Measurements from ENCODE around the gene TRDMT1. TPM values are rescaled to one million over a fixed set of nuclear protein-coding genes. Genes with fewer than 3 reads are reported as not detected.
A peak's percentile ranks its signal among the peaks of the same experiment; 100 is the strongest.

The TRDMT1 gene, protein sequence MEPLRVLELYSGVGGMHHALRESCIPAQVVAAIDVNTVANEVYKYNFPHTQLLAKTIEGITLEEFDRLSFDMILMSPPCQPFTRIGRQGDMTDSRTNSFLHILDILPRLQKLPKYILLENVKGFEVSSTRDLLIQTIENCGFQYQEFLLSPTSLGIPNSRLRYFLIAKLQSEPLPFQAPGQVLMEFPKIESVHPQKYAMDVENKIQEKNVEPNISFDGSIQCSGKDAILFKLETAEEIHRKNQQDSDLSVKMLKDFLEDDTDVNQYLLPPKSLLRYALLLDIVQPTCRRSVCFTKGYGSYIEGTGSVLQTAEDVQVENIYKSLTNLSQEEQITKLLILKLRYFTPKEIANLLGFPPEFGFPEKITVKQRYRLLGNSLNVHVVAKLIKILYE
- 7.9 and 10.3 TPM in 2 replicates for total RNA-seq (2022)
- percentile 60 among the genes with signal in this experiment for Bru-seq, nascent RNA
- BruChase-seq, experiment 1, labeled RNA remaining after a 6-hour chase, result percentile 54 among the genes with signal in this experiment
- percentile 59 among the genes with signal in this experiment for BruChase-seq, experiment 2, labeled RNA remaining after a 2-hour chase
- long read RNA-seq, partial matches to known transcripts, result 3 of 7 reads
- long read RNA-seq, other reads (novel, unspliced or antisense), result 1 of 7 reads

DNA sequence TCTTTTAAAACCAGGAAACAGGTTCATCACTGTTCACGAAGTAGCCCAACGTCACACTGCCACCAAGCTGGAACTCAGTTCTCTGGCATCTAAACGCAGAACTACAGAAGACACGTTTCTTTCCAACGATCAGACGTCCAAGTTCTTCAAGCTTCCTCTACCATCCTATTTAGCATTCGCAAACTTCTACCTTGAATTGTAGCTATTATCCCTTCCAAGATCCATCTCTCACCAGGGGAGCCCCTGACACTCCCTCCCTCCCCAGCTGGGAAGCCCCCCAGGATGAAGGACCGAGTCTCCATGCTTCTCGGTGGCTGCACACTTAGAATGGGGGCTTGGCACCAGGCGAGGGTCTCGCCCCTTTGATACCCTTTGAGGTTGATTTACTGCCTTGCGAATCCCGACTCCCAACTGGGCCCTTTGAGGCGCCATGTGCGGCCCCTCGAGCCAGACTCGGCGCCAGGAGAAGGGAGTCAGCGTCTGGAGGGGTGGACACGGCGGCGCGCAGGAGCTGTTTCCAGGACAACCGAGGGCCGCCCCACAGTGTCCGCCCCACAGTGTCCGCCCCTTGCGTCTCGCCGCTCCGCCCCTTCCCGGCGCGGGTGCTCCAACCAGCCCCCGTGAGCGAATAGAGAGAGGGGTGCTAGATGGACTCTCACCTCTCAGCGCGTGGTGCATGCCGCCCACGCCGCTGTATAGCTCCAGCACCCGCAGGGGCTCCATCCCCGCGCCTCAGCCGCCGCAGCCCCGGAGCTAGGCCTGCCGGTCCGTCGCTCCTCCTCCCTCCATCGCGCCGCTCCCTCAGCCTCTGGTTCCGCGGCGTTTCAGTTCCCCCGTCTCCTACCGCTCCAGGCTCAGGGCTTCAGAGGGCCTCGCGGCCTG lies at the start of gene TRDMT1:
TRDMT1 (minus strand) TSS at position 761 of the 882 bp plus-strand sequence; CDS start at position 723, 38 bp downstream.
- BruUV-seq (replicated peaks), result no TSS peak
- H3K9me3 Mint-ChIP-seq (ENCODE audit: low read depth, unreplicated experiment), result no peaks in the 10 kb centered on the region

GRCh38 chr10:17250736-17251135 lies 49.3 kb upstream of the TRDMT1 start:
- peaks cover 4% of the 10 kb centered on the region for H3K9me3 Mint-ChIP-seq (ENCODE audit: low read depth, unreplicated experiment)
- no peak overlapping the region for H3K27ac Mint-ChIP-seq (ENCODE audit: unreplicated experiment)
- intact Hi-C loops (cut with micrococcal nuclease; ENCODE audit: unreplicated experiment), result loop anchor here (1.0 kb wide), 1 partner anchor 363 kb away; no protein-coding TSS in a partner anchor
- no TSS peak for BruUV-seq (replicated peaks)
- H3K27me3 Mint-ChIP-seq (ENCODE audit: unreplicated experiment), result peaks cover 23% of the 10 kb centered on the region
- H3K4me3 Mint-ChIP-seq (ENCODE audit: low read depth, unreplicated experiment), result no peak overlapping the region
- TF ChIP-seq, protein P1, sequence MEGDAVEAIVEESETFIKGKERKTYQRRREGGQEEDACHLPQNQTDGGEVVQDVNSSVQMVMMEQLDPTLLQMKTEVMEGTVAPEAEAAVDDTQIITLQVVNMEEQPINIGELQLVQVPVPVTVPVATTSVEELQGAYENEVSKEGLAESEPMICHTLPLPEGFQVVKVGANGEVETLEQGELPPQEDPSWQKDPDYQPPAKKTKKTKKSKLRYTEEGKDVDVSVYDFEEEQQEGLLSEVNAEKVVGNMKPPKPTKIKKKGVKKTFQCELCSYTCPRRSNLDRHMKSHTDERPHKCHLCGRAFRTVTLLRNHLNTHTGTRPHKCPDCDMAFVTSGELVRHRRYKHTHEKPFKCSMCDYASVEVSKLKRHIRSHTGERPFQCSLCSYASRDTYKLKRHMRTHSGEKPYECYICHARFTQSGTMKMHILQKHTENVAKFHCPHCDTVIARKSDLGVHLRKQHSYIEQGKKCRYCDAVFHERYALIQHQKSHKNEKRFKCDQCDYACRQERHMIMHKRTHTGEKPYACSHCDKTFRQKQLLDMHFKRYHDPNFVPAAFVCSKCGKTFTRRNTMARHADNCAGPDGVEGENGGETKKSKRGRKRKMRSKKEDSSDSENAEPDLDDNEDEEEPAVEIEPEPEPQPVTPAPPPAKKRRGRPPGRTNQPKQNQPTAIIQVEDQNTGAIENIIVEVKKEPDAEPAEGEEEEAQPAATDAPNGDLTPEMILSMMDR (IDR thresholded peaks at IDR 0.05; ENCODE audit: unreplicated experiment), result no peak
- CTCF ChIA-PET, result interaction anchor here (0.6 kb wide), 1 partner anchor 97 kb away, joined by 3 read pairs; no protein-coding TSS in a partner anchor
- H3K4me1 Mint-ChIP-seq (ENCODE audit: low read depth, unreplicated experiment), result peaks cover 8% of the 10 kb centered on the region
- no peak for DNase-seq
- no peaks in the 10 kb centered on the region for H3K36me3 Mint-ChIP-seq (ENCODE audit: insufficient read depth, unreplicated experiment)

More for the DNA sequence above, at the start of gene TRDMT1:
- Mint-ChIP-seq H3K27ac (ENCODE audit: unreplicated experiment) (peak within 1 kb of the TSS; percentile 91), H3K4me3 (ENCODE audit: low read depth, unreplicated experiment) (peak within 1 kb of the TSS; percentile 97), H3K27me3 (ENCODE audit: unreplicated experiment) (no peaks in the 10 kb centered on the region), H3K4me1 (ENCODE audit: low read depth, unreplicated experiment) (peaks cover 44% of the 10 kb centered on the region), H3K36me3 (ENCODE audit: insufficient read depth, unreplicated experiment) (peaks cover 22% of the 10 kb centered on the region)
- TF ChIP-seq, protein P1 (IDR thresholded peaks at IDR 0.05; ENCODE audit: unreplicated experiment), result no peak
- intact Hi-C loops (cut with micrococcal nuclease; ENCODE audit: unreplicated experiment), result loop anchor here (1.0 kb wide), 1 partner anchor 348 kb away; no protein-coding TSS in a partner anchor
- CTCF ChIA-PET, result interaction anchor here (0.7 to 2.3 kb wide), 4 partner anchors 13 to 309 kb away, joined by 3 to 19 read pairs (median 7); no protein-coding TSS in a partner anchor
- peak; percentile 85 for DNase-seq

DNA sequence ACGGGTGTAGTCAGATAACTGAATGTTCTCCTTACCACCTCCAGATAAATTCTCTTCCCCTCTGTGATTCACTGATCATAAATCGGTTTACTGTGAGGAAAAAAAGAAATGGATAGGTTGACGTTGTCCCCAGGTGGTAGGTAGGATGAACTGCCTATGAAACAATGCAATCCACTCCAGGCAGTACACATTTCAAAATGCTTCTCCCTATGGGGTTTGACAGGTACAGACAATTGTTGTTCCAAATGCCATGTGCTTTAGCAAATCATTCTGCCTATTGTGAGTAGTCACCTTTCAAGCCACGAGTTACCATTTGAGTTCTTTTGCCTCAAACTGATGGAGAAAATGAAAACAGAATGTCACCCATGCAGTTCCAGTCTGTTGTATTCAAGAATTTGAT lies 48.3 kb upstream of the TRDMT1 start:
- no peak for DNase-seq
- TF ChIP-seq, protein P1 (IDR thresholded peaks at IDR 0.05; ENCODE audit: unreplicated experiment), result no peak
- intact Hi-C loops (cut with micrococcal nuclease; ENCODE audit: unreplicated experiment), result no loop called here
- H3K4me1 Mint-ChIP-seq (ENCODE audit: low read depth, unreplicated experiment), result peaks cover 8% of the 10 kb centered on the region
- no peaks in the 10 kb centered on the region for H3K36me3 Mint-ChIP-seq (ENCODE audit: insufficient read depth, unreplicated experiment)
- CTCF ChIA-PET, result interaction anchor here (0.7 kb wide), 2 partner anchors 127 to 207 kb away, joined by 3 to 6 read pairs; no protein-coding TSS in a partner anchor
- peaks cover 4% of the 10 kb centered on the region for H3K9me3 Mint-ChIP-seq (ENCODE audit: low read depth, unreplicated experiment)
- no peak overlapping the region for H3K4me3 Mint-ChIP-seq (ENCODE audit: low read depth, unreplicated experiment)
- no TSS peak for BruUV-seq (replicated peaks)
- H3K27ac Mint-ChIP-seq (ENCODE audit: unreplicated experiment), result no peak overlapping the region
- peaks cover 18% of the 10 kb centered on the region for H3K27me3 Mint-ChIP-seq (ENCODE audit: unreplicated experiment)

DNA sequence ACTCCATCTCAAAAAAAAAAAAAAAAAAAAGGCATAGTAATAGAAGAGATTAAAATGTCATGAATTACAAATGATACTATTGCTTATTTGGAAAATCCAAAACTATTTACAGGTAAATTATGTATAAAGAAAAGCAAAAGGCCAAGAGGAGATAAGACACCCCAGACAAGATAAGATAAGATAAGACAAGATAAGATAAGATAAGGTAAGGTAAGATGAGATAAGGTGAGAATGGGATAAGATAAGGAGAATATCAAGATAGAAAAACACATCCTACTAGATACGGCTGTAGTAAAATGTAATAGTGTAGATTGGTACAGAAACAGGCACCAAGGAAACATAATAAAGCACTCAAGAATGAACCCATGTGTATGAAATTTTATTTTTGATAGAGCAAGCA lies 47.5 kb upstream of the TRDMT1 start:
- CTCF ChIA-PET, result no interaction called here
- Mint-ChIP-seq H3K27me3 (ENCODE audit: unreplicated experiment) (peaks cover 9% of the 10 kb centered on the region), H3K4me1 (ENCODE audit: low read depth, unreplicated experiment) (peaks cover 8% of the 10 kb centered on the region), H3K9me3 (ENCODE audit: low read depth, unreplicated experiment) (peaks cover 4% of the 10 kb centered on the region), H3K27ac (ENCODE audit: unreplicated experiment) (peak overlapping the region; percentile 7), H3K4me3 (ENCODE audit: low read depth, unreplicated experiment) (no peak overlapping the region), H3K36me3 (ENCODE audit: insufficient read depth, unreplicated experiment) (no peaks in the 10 kb centered on the region)
- intact Hi-C loops (cut with micrococcal nuclease; ENCODE audit: unreplicated experiment), result no loop called here
- no TSS peak for BruUV-seq (replicated peaks)
- TF ChIP-seq, protein P1 (IDR thresholded peaks at IDR 0.05; ENCODE audit: unreplicated experiment), result no peak
- no peak for DNase-seq
